A549 treated with RU486 at 1 μM for 4 hours (cell line): Measurements from ENCODE around the gene AGO1. TPM values are rescaled to one million over a fixed set of nuclear protein-coding genes. Genes with fewer than 3 reads are reported as not detected.

ENCODE experiments used
- total RNA-seq: library from RNA; stranded (reverse); fragments of 200-300 nt; extraction: Qiagen RNA extraction; gene quantifications from 5 replicates; pipeline ENCODE4 v1.2.3, GENCODE V29; 2022; ENCODE audit warnings: low read depth

The AGO1 gene
- 3.2 to 4.9 TPM (median 3.9 TPM) in 5 replicates for total RNA-seq

GRCh38 chr1:35882945-35883634, at the start of gene AGO1:
TSS of gene AGO1 (plus strand) at chr1:35883209. CDS start at chr1:35883422, 213 bp downstream.

GRCh38 chr1:35930593-35931445, 47.8 kb downstream of the AGO1 start, which contains the start of gene AGO3:
TSS of gene AGO3 (plus strand) at chr1:35931105. CDS start at chr1:35931427, 322 bp downstream.

Other genes with a start within 250 kb of the AGO1 start
- 85.4 to 120 TPM (median 104 TPM) in 5 replicates for gene PSMB2, start 241.7 kb upstream of the AGO1 start, total RNA-seq
- gene C1orf216, start 164.3 kb upstream of the AGO1 start, total RNA-seq: 10.9 to 15.9 TPM (median 14.4 TPM) in 5 replicates
- 7.2 to 15.1 TPM (median 11.0 TPM) in 5 replicates for gene CLSPN, start 113.2 kb upstream of the AGO1 start, total RNA-seq
- 2.3 to 4.0 TPM (median 3.2 TPM) in 5 replicates for gene AGO4, start 75.2 kb upstream of the AGO1 start, total RNA-seq
- gene AGO3, start 47.9 kb downstream of the AGO1 start, total RNA-seq: 6.3 to 9.3 TPM (median 8.1 TPM) in 5 replicates
- gene TEKT2, start 200.9 kb downstream of the AGO1 start, total RNA-seq: not detected in 5 replicates
- gene ADPRS, start 205.7 kb downstream of the AGO1 start, total RNA-seq: 21.0 to 28.6 TPM (median 25.8 TPM) in 5 replicates
- gene COL8A2, start 242.0 kb downstream of the AGO1 start, total RNA-seq: 0.06 to 0.12 TPM (median 0.08 TPM) in 5 replicates